Transverse colon (tissue), 4 donors: ENCODE data around the gene NUCKS1. TPM values are rescaled to one million over a fixed set of nuclear protein-coding genes. Genes with fewer than 3 reads are reported as not detected.
A peak's percentile ranks its signal among the peaks of the same experiment; 100 is the strongest.

Source experiments
- DNase-seq: peaks from one replicate; pipeline ENCODE4 v3.0.0-alpha.2; 2019
- H3K27ac ChIP-seq, 4 donors: fragments of 200-600 bp; sonication (generic); 2 replicates each; pipeline ENCODE4 v1.5.1; 2016 to 2018; ENCODE audit warnings: inconsistent platforms in 4 of 4
- H3K27me3 ChIP-seq: fragments of 200-600 bp; sonication (generic); 2 replicates; pipeline ENCODE4 v1.5.1; 2017; ENCODE audit warnings: inconsistent platforms
- H3K36me3 ChIP-seq, 4 donors: fragments of 200-600 bp; sonication (generic); 2 replicates each; pipeline ENCODE4 v1.5.1; 2017 to 2019; ENCODE audit warnings: inconsistent platforms in 4 of 4
- H3K4me1 ChIP-seq, 4 donors: fragments of 200-600 bp; sonication (generic); 2 replicates each; pipeline ENCODE4 v1.5.1; 2017 to 2020; ENCODE audit warnings: inconsistent platforms in 4 of 4
- H3K4me3 ChIP-seq, 4 donors: fragments of 200-600 bp; sonication (generic); 1 replicate in 1 of 4; 2 replicates in 3 of 4; pipeline versions ENCODE4 v1.5.1 to v1.6.1; 2017 to 2019; ENCODE audit warnings: inconsistent platforms in 4 of 4
- H3K9me3 ChIP-seq, 2 donors: fragments of 200-600 bp; sonication (generic); 2 replicates each; pipeline ENCODE4 v1.5.1; 2017 to 2019; ENCODE audit warnings: inconsistent platforms in 2 of 2
- CTCF ChIP-seq, 5 experiments: fragments of 200-600 bp in 3 of 5; fragments of 450-650 bp in 2 of 5; sonication (generic) in 3 of 5; IDR thresholded peaks; 1 replicate in 2 of 5; 2 replicates in 3 of 5; pipeline ENCODE4 v1.5.1; 2016 to 2017; ENCODE audit warnings: antibody characterized with exemption in 5 of 5, inconsistent platforms in 3 of 5, mild to moderate bottlenecking in 2 of 5, moderate library complexity in 1 of 5
- EP300 ChIP-seq: sonication (generic); formaldehyde crosslinking; IDR thresholded peaks from one replicate; pipeline ENCODE4 v1.6.1; 2017; ENCODE audit warnings: antibody characterized with exemption, low read depth
- POLR2A ChIP-seq: fragments of 450-650 bp; IDR thresholded peaks from one replicate; pipeline ENCODE4 v1.6.1; 2016; ENCODE audit warnings: antibody characterized with exemption, mild to moderate bottlenecking, moderate library complexity
- POLR2AphosphoS5 ChIP-seq, 3 donors: sonication (generic); formaldehyde crosslinking; IDR thresholded peaks; one replicate each; pipeline ENCODE4 v1.6.1; 2016; ENCODE audit warnings: antibody characterized with exemption in 3 of 3
- WGBS, 2 donors: methylation state at CpG; one replicate each; pipeline ENCODE4 v1.1.5; 2018; ENCODE audit warnings: low coverage in 1 of 2; 5-methylcytosine and 5-hydroxymethylcytosine counted together
- in situ Hi-C, 4 donors: fragments of 200-750 bp; cut with MboI; loops; one replicate each; pipeline versions ENCODE4 v1.15.0 to v1.15.1; 2017; ENCODE audit warnings: low sequenced_read_pairs in 3 of 4, low pct_ligation_motif_present in 1 of 4, low pct_unique_long_range_greater_than_20kb in 1 of 4
- intact Hi-C: fragments of 100-400 bp; cut with DNase I; formaldehyde crosslinking; loops from one replicate; pipeline ENCODE4 v1.15.1; 2023; ENCODE audit warnings: low total_unique reads
- total RNA-seq, 4 donors: library from RNA; depleted of rRNA; stranded (reverse); fragments of >200 nt; gene quantifications; one replicate each; pipeline ENCODE4 v1.1.0, GENCODE V29; 2016

The NUCKS1 gene
- total RNA-seq, 4 donors from 2014 or later = 21.7 to 45.7 (median 35.1) TPM

DNA sequence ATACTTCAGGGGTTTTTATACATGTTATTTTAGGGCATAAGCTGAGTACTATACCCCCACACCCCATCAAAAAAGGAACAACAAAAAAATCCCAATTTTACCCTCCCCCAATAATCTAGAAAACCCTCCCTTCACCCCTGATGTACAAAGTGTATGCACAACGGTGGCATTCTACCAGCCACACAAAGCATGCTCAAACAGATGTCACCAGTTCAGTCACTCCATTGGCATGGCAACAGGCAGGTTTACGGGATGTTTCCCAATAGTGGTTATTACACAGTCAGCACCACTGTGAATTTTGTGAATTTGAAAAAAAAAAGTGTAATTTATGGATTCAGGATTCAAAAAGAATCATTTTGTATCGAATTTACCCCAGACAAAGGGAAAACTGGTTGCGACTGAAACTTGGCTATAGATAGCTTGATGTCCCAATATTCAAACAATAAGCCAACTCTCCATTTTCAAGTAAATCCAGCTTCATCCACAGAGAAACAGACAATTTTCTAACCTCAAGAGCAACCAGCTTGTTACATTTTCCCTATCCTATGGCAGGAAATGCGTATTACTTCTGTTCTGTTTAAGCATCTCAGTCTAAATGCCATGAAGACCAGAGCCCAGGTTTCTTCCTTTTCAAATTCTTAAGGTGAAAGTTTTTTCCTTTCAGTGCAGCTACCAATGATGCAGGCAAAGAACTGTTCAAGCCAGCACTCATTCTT is 35.6 kb downstream of the NUCKS1 start:
- in situ Hi-C loops (loop anchor here in 1 of 4 donors (10.0 kb wide), 1 partner anchor 60 kb away; no protein-coding TSS in a partner anchor), intact Hi-C loops (no loop called here)
- H3K27ac ChIP-seq = no peak overlapping the region
- 72 to 73% methylated on average over 5 of the region's 5 CpGs for WGBS, 2 donors
- H3K4me3 ChIP-seq = no peak overlapping the region
- no peak for DNase-seq
- TF ChIP-seq CTCF (IDR thresholded peaks at IDR 0.05) (no peak), EP300 (no peak), POLR2AphosphoS5 (IDR thresholded peaks at IDR 0.05) (no peak), POLR2A (no peak)
- H3K36me3 ChIP-seq = peaks cover 0 to 25% (median 9%) of the 10 kb centered on the region in 4 donors
- H3K9me3 ChIP-seq = no peaks in the 10 kb centered on the region
- peaks cover 0 to 43% (median 24%) of the 10 kb centered on the region in 4 donors for H3K4me1 ChIP-seq
- H3K27me3 ChIP-seq = no peaks in the 10 kb centered on the region

GRCh38 chr1:205711105-205712048 is 38.6 kb downstream of the NUCKS1 start:
- in situ Hi-C loops (loop anchor here in 1 of 4 donors (10.0 kb wide), 1 partner anchor 57 kb away; no protein-coding TSS in a partner anchor), intact Hi-C loops (no loop called here)
- H3K27me3 ChIP-seq = no peaks in the 10 kb centered on the region

GRCh38 chr1:205710201-205711062 is 39.5 kb downstream of the NUCKS1 start:
- no peak overlapping the region for H3K4me3 ChIP-seq
- no peaks in the 10 kb centered on the region for H3K27me3 ChIP-seq
- no peak overlapping the region for H3K27ac ChIP-seq
- 42 to 71% methylated on average over 1 of the region's 1 CpG for WGBS, 2 donors
- in situ Hi-C loops = loop anchor here in 1 of 4 donors (10.0 kb wide), 1 partner anchor 56 kb away; no protein-coding TSS in a partner anchor
- DNase-seq = no peak
- peaks cover 0 to 25% (median 10%) of the 10 kb centered on the region in 4 donors for H3K4me1 ChIP-seq
- TF ChIP-seq POLR2AphosphoS5 (IDR thresholded peaks at IDR 0.05) = no peak
- TF ChIP-seq CTCF (IDR thresholded peaks at IDR 0.05) = no peak
- no peak for TF ChIP-seq POLR2A
- no peak for TF ChIP-seq EP300
- no peaks in the 10 kb centered on the region for H3K9me3 ChIP-seq
- intact Hi-C loops = no loop called here
- no peaks in the 10 kb centered on the region for H3K36me3 ChIP-seq

More at GRCh38 chr1:205711105-205712048, 38.6 kb downstream of the NUCKS1 start:
- Histone ChIP-seq H3K4me3 (no peak overlapping the region), H3K36me3 (no peaks in the 10 kb centered on the region), H3K4me1 (peaks cover 0 to 33% (median 18%) of the 10 kb centered on the region in 4 donors), H3K9me3 (no peaks in the 10 kb centered on the region), H3K27ac (peak overlapping the region in 1 of 4 donors; percentile 16)
- peak; percentile 70 for DNase-seq
- 40 to 48% methylated on average over 6 to 8 of the region's 8 CpGs for WGBS, 2 donors
- TF ChIP-seq POLR2A (no peak), CTCF (IDR thresholded peaks at IDR 0.05) (peak; percentile 85 to 91 (median 89))
